ENCODE results near the gene OR6F1. TPM values are rescaled to one million over a fixed set of nuclear protein-coding genes. Genes with fewer than 3 reads are reported as not detected.

Gene OR6F1
- not detected in 5 replicates for total RNA-seq (2022; extraction: Qiagen RNA extraction; ENCODE audit: low read depth)

DNA sequence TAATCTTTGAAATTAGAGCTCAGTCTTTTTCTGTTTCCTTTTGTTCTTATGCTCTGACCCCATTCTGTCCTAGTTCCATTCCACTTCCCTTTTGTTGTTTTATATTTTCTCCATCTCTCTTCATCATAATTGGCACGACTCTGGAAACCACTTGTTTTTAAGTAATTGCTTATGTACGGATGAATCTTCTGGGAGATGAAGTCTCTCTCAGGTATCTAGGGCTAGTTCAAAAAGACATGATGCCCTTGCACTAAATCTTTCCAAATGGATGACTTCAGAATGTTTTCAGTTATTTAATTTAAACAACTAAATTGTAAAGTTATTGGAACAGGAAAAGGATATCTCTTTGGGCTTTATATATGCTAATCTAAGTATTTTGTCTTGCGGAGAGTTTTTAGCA, at the start of gene OR6F1:
TSS of gene OR6F1 (minus strand) at position 101 of the 400 bp plus-strand sequence. CDS start 3,891 bp downstream, outside the sequence.

DNA sequence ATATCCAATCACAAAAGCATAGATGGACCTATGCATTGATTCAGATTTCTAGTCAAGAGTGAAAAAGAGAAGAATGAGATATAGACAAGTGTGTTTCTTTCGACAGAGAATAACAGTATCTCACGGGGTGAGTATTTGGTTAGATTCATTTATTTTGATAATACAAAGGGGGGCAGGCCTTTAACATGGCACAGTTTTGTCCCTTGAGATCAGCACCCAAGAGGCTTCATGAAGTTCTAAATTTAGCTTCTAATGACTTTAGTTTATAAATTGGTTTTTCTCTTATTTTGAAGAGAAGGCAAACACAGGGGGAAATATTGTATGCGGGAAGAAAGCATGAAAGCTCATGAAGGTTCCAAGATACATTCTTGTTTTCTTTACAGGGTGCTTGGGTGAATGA, 44.0 kb upstream of the OR6F1 start, which contains the start of gene OR1C1:
TSS of gene OR1C1 (minus strand) at position 101 of the 400 bp plus-strand sequence. CDS start 2,150 bp downstream, outside the sequence.

GRCh38 chr1:247748041-247748440, 31.6 kb upstream of the OR6F1 start, which contains the start of gene OR14A2:
Gene OR14A2 (minus strand): TSS chr1:247748141.

DNA sequence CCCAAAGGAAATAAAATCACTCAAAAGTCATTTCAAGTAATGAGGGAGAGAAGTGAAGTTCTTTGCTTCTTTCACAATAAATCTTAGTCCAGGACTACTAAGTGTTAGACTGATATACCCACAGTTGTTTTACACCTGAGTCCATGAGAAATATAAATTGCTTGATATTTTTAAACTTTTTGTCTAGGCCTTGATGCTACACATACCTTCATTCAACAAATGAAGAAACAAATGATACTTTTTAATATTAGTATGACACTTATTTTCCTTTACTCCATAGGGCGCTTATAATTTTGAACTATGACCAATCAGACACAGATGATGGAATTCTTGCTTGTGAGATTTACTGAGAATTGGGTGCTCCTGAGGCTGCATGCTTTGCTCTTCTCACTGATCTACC, 21.9 kb upstream of the OR6F1 start, which contains the start of gene OR14K1:
TSS of gene OR14K1 (plus strand) at position 301 of the 400 bp plus-strand sequence. CDS start at position 301, 0 bp downstream.

DNA sequence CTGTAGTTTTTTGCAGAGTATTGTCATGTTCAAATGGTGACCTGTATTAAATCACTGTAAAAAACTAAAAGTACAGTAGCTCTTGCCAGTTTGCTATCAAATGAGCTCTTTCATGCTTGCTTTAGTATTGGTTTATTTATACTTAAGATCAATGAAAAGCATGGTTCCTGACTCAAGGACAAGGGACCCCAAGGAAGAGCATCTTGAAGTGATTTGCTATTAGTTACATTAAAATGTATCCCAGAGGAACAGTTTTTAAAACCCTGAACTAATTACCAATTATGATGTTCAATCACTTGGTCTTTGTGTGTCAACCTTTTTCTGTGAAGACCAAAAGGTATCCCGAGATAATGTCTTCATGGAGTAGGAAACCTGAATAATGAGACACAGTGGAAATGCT, 36.8 kb downstream of the OR6F1 start, which contains the start of gene OR13G1:
TSS of gene OR13G1 (minus strand) at position 101 of the 400 bp plus-strand sequence. CDS start 6,698 bp downstream, outside the sequence.

Other genes with a start within 250 kb of the OR6F1 start
- gene OR2C3, start 180.2 kb downstream of the OR6F1 start, total RNA-seq (2022; extraction: Qiagen RNA extraction; ENCODE audit: low read depth), result not detected in 5 replicates
- not detected in 5 replicates for gene GCSAML, start 167.5 kb downstream of the OR6F1 start, total RNA-seq (2022; extraction: Qiagen RNA extraction; ENCODE audit: low read depth)
- not detected in 5 replicates for gene OR2G2, start 128.3 kb downstream of the OR6F1 start, total RNA-seq (2022; extraction: Qiagen RNA extraction; ENCODE audit: low read depth)
- gene OR2G3, start 111.1 kb downstream of the OR6F1 start, total RNA-seq (2022; extraction: Qiagen RNA extraction; ENCODE audit: low read depth), result not detected in 5 replicates
- gene OR13G1, start 36.9 kb downstream of the OR6F1 start, total RNA-seq (2022; extraction: Qiagen RNA extraction; ENCODE audit: low read depth), result not detected in 5 replicates
- not detected in 5 replicates for gene OR14K1, start 22.0 kb upstream of the OR6F1 start, total RNA-seq (2022; extraction: Qiagen RNA extraction; ENCODE audit: low read depth)
- gene OR14A2, start 31.5 kb upstream of the OR6F1 start, total RNA-seq (2022; extraction: Qiagen RNA extraction; ENCODE audit: low read depth), result not detected in 5 replicates
- not detected in 5 replicates for gene OR1C1, start 43.9 kb upstream of the OR6F1 start, total RNA-seq (2022; extraction: Qiagen RNA extraction; ENCODE audit: low read depth)
- gene OR14A16, start 107.5 kb upstream of the OR6F1 start, total RNA-seq (2022; extraction: Qiagen RNA extraction; ENCODE audit: low read depth), result not detected in 5 replicates
- gene OR11L1, start 125.2 kb upstream of the OR6F1 start, total RNA-seq (2022; extraction: Qiagen RNA extraction; ENCODE audit: low read depth), result not detected in 5 replicates
- not detected in 5 replicates for gene TRIM58, start 140.5 kb upstream of the OR6F1 start, total RNA-seq (2022; extraction: Qiagen RNA extraction; ENCODE audit: low read depth)
- gene OR2W3, start 178.9 kb upstream of the OR6F1 start, total RNA-seq (2022; extraction: Qiagen RNA extraction; ENCODE audit: low read depth), result not detected in 5 replicates
- gene OR2T8, start 203.6 kb upstream of the OR6F1 start, total RNA-seq (2022; extraction: Qiagen RNA extraction; ENCODE audit: low read depth), result not detected in 5 replicates
- gene OR2AJ1, start 208.2 kb upstream of the OR6F1 start, total RNA-seq (2022; extraction: Qiagen RNA extraction; ENCODE audit: low read depth), result not detected in 5 replicates
- not detected in 5 replicates for gene OR2L8, start 232.2 kb upstream of the OR6F1 start, total RNA-seq (2022; extraction: Qiagen RNA extraction; ENCODE audit: low read depth)
- gene OR2AK2, start 248.6 kb upstream of the OR6F1 start, total RNA-seq (2022; extraction: Qiagen RNA extraction; ENCODE audit: low read depth), result not detected in 5 replicates